HFFc6 (cell line): ENCODE data around the gene TCHH. TPM values are rescaled to one million over a fixed set of nuclear protein-coding genes. Genes with fewer than 3 reads are reported as not detected.

ENCODE experiments used
- DNase-seq: peaks from one replicate; pipeline ENCODE4 v3.0.0-alpha.2; 2018
- H3K27ac Mint-ChIP-seq: 2 replicates; pipeline ENCODE4 v1.8.0; 2020; ENCODE audit warnings: mild to moderate bottlenecking, mixed read lengths
- H3K27me3 Mint-ChIP-seq: 2 replicates; pipeline ENCODE4 v1.8.0; 2021; ENCODE audit warnings: mild to moderate bottlenecking, moderate library complexity, mixed read lengths; ENCODE audit not compliant: insufficient read depth
- H3K36me3 Mint-ChIP-seq: 2 replicates; pipeline ENCODE4 v1.8.0; 2021; ENCODE audit warnings: low read depth, mixed read lengths
- H3K4me1 Mint-ChIP-seq: 2 replicates; pipeline ENCODE4 v1.8.0; 2020; ENCODE audit warnings: low read depth, mixed read lengths
- H3K4me3 Mint-ChIP-seq: 2 replicates; pipeline ENCODE4 v1.8.0; 2020; ENCODE audit warnings: mild to moderate bottlenecking, moderate library complexity, mixed read lengths
- H3K9me3 Mint-ChIP-seq: 2 replicates; pipeline ENCODE4 v1.8.0; 2020; ENCODE audit warnings: mild to moderate bottlenecking, mixed read lengths
- CTCF ChIP-seq: fragments of 200-600 bp; sonication (generic); IDR thresholded peaks from 2 replicates; pipeline ENCODE4 v1.5.0; 2021; ENCODE audit warnings: antibody characterized with exemption, mild to moderate bottlenecking
- total RNA-seq, 6 experiments: library from RNA; stranded (reverse); fragmentation: NEBNext Ultra II Directional; extraction: Animal tissue kit (Norgen Biotek cat#: 25700); gene quantifications; 2 replicates in 1 of 6; 3 replicates in 5 of 6; pipeline ENCODE4 v1.2.3, GENCODE V29; 2021

Gene TCHH
- total RNA-seq, 6 experiments from 2014 or later, result 0.03 to 0.05 TPM; not detected in 4

- TF ChIP-seq CTCF, result no peak
- Mint-ChIP-seq H3K27me3 (peaks cover 20% of the 10 kb centered on the region), H3K9me3 (peaks cover 12% of the 10 kb centered on the region), H3K4me1 (no peaks in the 10 kb centered on the region), H3K4me3 (no peak overlapping the region), H3K36me3 (no peaks in the 10 kb centered on the region; the same call in 1 of the 2 replicates), H3K27ac (no peak overlapping the region)
- DNase-seq, result peak; percentile 10
These were observed 4.3 kb downstream of the TCHH start for GRCh38 chr1:152110860-152111514.

GRCh38 chr1:152110365-152110859 is 4.8 kb downstream of the TCHH start:
- TF ChIP-seq CTCF, result no peak
- peaks cover 19% of the 10 kb centered on the region for H3K27me3 Mint-ChIP-seq

GRCh38 chr1:152109998-152110294 is 5.3 kb downstream of the TCHH start:
- peaks cover 12% of the 10 kb centered on the region for H3K9me3 Mint-ChIP-seq
- H3K4me3 Mint-ChIP-seq, result no peak overlapping the region
- no peaks in the 10 kb centered on the region for H3K4me1 Mint-ChIP-seq
- no peak for DNase-seq
- no peak overlapping the region for H3K27ac Mint-ChIP-seq
- H3K27me3 Mint-ChIP-seq, result peaks cover 16% of the 10 kb centered on the region
- TF ChIP-seq CTCF, result no peak
- H3K36me3 Mint-ChIP-seq, result no peaks in the 10 kb centered on the region; the same call in 1 of the 2 replicates

More at GRCh38 chr1:152110365-152110859, 4.8 kb downstream of the TCHH start:
- DNase-seq, result peak; percentile 12
- Mint-ChIP-seq H3K9me3 (peaks cover 12% of the 10 kb centered on the region), H3K36me3 (no peaks in the 10 kb centered on the region; the same call in 1 of the 2 replicates), H3K4me1 (no peaks in the 10 kb centered on the region), H3K4me3 (no peak overlapping the region), H3K27ac (no peak overlapping the region)

- Mint-ChIP-seq H3K4me1 (no peaks in the 10 kb centered on the region), H3K4me3 (no peak overlapping the region), H3K36me3 (no peaks in the 10 kb centered on the region; the same call in 1 of the 2 replicates), H3K9me3 (peaks cover 12% of the 10 kb centered on the region), H3K27ac (no peak overlapping the region), H3K27me3 (peaks cover 12% of the 10 kb centered on the region)
- TF ChIP-seq CTCF, result no peak
- no peak for DNase-seq
These were observed 5.8 kb downstream of the TCHH start for GRCh38 chr1:152109231-152109997.

GRCh38 chr1:152108882-152109222 is 6.4 kb downstream of the TCHH start:
- Mint-ChIP-seq H3K27me3 (peaks cover 10% of the 10 kb centered on the region), H3K27ac (no peak overlapping the region), H3K4me1 (no peaks in the 10 kb centered on the region), H3K4me3 (no peak overlapping the region), H3K9me3 (peaks cover 12% of the 10 kb centered on the region), H3K36me3 (no peaks in the 10 kb centered on the region; the same call in 1 of the 2 replicates)
- no peak for TF ChIP-seq CTCF
- no peak for DNase-seq
